Chondrocyte (in vitro differentiated cells): ENCODE results near the gene ACER2. TPM values are rescaled to one million over a fixed set of nuclear protein-coding genes. Genes with fewer than 3 reads are reported as not detected.

Experiments used
- DNase-seq: peaks from one replicate; pipeline ENCODE4 v3.0.0; 2021; ENCODE audit warnings: mixed read lengths, low spot score
- H3K27ac Mint-ChIP-seq: one replicate; pipeline ENCODE4 v1.8.0; 2021; ENCODE audit warnings: mild to moderate bottlenecking, moderate library complexity, mixed read lengths; ENCODE audit not compliant: unreplicated experiment
- H3K27me3 Mint-ChIP-seq: 2 replicates; pipeline ENCODE4 v1.8.0; 2021; ENCODE audit warnings: low read depth, mixed read lengths
- H3K36me3 Mint-ChIP-seq: 2 replicates; pipeline ENCODE4 v1.8.0; 2021; ENCODE audit warnings: low read depth, mixed read lengths
- H3K4me1 Mint-ChIP-seq: 2 replicates; pipeline ENCODE4 v1.8.0; 2021; ENCODE audit warnings: low read depth, mild to moderate bottlenecking, mixed read lengths
- H3K4me3 Mint-ChIP-seq: one replicate; pipeline ENCODE4 v1.8.0; 2021; ENCODE audit warnings: mild to moderate bottlenecking, moderate library complexity, mixed read lengths; ENCODE audit not compliant: unreplicated experiment
- H3K9me3 Mint-ChIP-seq: 2 replicates; pipeline ENCODE4 v1.8.0; 2021; ENCODE audit warnings: low read depth, mixed read lengths
- total RNA-seq: library from RNA; stranded (reverse); gene quantifications from 3 replicates; pipeline ENCODE4 v1.2.1, GENCODE V29; 2021
- TF ChIP-seq, protein P1 (sequence below): fragments of 200-600 bp; sonication (generic); IDR thresholded peaks from 2 replicates; pipeline ENCODE4 v1.5.0; 2021; ENCODE audit warnings: antibody characterized with exemption, mild to moderate bottlenecking, moderate library complexity

ACER2 gene
- total RNA-seq, 1 donor from 2014 or later = 0.65 TPM

DNA sequence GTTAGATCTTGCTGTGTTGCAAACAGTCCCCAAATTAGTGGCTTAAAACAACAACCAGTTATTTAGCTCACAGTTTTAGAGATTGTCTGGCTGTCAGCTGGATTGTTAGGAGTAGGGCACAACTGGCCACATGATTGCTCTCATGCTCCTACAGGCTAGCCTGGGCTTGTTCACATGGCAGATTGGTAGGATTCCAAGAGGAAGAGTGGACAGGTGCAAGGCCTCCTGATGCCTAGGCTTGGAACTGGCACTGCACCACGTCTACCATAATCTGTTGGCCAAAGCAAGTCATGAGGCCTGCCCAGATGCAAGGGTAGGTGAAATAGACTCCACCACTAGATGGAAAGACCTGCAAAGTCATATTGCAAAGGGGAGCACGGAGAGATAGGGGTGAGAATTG, 76.4 kb downstream of the ACER2 start:
- TF ChIP-seq, protein P1, sequence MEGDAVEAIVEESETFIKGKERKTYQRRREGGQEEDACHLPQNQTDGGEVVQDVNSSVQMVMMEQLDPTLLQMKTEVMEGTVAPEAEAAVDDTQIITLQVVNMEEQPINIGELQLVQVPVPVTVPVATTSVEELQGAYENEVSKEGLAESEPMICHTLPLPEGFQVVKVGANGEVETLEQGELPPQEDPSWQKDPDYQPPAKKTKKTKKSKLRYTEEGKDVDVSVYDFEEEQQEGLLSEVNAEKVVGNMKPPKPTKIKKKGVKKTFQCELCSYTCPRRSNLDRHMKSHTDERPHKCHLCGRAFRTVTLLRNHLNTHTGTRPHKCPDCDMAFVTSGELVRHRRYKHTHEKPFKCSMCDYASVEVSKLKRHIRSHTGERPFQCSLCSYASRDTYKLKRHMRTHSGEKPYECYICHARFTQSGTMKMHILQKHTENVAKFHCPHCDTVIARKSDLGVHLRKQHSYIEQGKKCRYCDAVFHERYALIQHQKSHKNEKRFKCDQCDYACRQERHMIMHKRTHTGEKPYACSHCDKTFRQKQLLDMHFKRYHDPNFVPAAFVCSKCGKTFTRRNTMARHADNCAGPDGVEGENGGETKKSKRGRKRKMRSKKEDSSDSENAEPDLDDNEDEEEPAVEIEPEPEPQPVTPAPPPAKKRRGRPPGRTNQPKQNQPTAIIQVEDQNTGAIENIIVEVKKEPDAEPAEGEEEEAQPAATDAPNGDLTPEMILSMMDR = no peak
- Mint-ChIP-seq H3K27me3 (peaks cover 37% of the 10 kb centered on the region), H3K36me3 (no peaks in the 10 kb centered on the region), H3K27ac (no peak overlapping the region), H3K4me3 (no peak overlapping the region), H3K4me1 (no peaks in the 10 kb centered on the region), H3K9me3 (no peaks in the 10 kb centered on the region)
- DNase-seq = no peak

DNA sequence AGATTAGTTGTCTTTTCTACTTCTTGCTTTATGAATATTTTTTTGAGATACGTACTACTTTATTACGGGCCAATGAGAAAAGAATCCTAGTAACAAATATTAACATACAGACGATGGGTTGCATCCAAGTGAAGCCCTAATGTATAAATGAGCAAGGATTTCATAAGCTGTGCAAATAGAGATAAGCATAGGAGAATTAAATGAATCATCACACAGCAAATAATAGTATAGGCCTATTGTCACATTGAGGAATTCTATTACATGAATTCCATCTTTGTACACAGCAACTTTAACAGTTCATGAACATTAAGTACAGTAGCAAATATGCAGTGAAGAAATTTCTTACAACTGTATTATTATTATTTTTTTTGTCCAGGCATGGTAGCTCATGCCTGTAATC, 78.0 kb downstream of the ACER2 start:
- H3K4me3 Mint-ChIP-seq = no peak overlapping the region
- H3K4me1 Mint-ChIP-seq = no peaks in the 10 kb centered on the region
- H3K9me3 Mint-ChIP-seq = no peaks in the 10 kb centered on the region
- DNase-seq = no peak
- no peaks in the 10 kb centered on the region for H3K36me3 Mint-ChIP-seq
- H3K27me3 Mint-ChIP-seq = peaks cover 36% of the 10 kb centered on the region
- H3K27ac Mint-ChIP-seq = no peak overlapping the region
- TF ChIP-seq, protein P1 = no peak

DNA sequence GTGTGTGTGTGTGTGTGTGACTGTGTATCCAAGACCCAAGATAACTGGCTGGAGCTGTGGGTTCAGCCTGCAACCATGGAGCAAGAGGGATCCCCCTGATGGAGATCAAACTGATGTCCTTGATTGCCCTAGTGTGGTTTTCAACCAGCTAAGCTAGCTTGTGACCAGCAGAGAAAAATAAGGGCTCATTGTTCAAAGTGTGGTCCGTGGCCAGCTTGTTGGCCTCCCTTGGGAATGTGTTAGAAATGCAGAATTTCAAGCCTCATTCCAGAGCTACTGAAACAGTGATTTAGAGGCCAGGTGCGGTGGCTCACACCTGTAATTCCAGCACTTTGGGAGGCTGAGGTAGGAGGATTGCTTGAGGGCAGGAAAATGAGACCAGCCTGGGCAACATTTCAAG, 79.9 kb downstream of the ACER2 start:
- no peak overlapping the region for H3K27ac Mint-ChIP-seq
- H3K4me1 Mint-ChIP-seq = peaks cover 8% of the 10 kb centered on the region
- no peak overlapping the region for H3K4me3 Mint-ChIP-seq
- H3K27me3 Mint-ChIP-seq = peaks cover 30% of the 10 kb centered on the region
- TF ChIP-seq, protein P1 = no peak
- no peak for DNase-seq
- H3K9me3 Mint-ChIP-seq = no peaks in the 10 kb centered on the region
- no peaks in the 10 kb centered on the region for H3K36me3 Mint-ChIP-seq

DNA sequence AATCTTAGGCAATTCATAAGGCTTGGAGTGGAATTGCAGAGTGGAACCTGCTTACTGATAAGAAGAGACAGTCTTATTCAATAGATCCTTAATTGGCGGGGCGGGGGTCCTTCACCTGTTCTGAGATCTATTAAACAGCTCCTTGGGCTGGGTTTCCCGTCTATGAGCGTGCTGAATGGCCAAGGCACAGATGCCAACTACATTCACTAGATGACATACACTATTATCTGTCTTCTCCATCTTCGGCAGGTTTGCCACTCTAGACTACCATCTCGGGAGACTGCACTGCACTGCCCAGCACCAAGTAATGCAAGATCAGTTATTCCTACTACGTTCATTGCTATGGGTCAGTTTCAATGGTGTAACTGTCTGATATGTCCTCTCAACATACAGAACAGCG, 81.5 kb downstream of the ACER2 start:
- peaks cover 8% of the 10 kb centered on the region for H3K4me1 Mint-ChIP-seq
- H3K9me3 Mint-ChIP-seq = no peaks in the 10 kb centered on the region
- peaks cover 36% of the 10 kb centered on the region for H3K27me3 Mint-ChIP-seq
- no peak for DNase-seq
- H3K4me3 Mint-ChIP-seq = no peak overlapping the region
- TF ChIP-seq, protein P1 = no peak
- no peak overlapping the region for H3K27ac Mint-ChIP-seq
- H3K36me3 Mint-ChIP-seq = no peaks in the 10 kb centered on the region

DNA sequence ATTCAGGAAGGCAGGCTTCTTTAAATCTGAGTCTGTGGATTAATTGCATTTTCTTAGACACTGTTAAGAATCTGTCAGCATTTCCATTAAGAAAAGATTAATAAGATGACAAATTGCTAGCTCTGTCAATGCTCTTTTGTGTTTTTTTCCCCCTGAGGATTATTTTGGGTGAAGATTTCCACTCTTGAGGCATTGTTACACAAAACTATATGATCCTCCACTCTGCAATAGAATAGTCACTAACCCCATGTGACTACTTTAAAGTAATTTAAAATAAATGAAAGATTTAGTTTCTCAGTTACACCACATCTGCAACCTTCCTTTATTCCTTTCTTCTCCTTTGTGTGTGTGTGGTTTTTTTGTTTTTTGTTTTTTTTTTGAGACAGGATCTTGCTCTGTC, 82.0 kb downstream of the ACER2 start:
- no peaks in the 10 kb centered on the region for H3K36me3 Mint-ChIP-seq
- peaks cover 37% of the 10 kb centered on the region for H3K27me3 Mint-ChIP-seq
- DNase-seq = no peak
- no peak overlapping the region for H3K4me3 Mint-ChIP-seq
- no peak overlapping the region for H3K27ac Mint-ChIP-seq
- TF ChIP-seq, protein P1 = no peak
- no peaks in the 10 kb centered on the region for H3K9me3 Mint-ChIP-seq
- H3K4me1 Mint-ChIP-seq = peaks cover 8% of the 10 kb centered on the region
